ENCODE results near the gene MYBPC2.

DNA sequence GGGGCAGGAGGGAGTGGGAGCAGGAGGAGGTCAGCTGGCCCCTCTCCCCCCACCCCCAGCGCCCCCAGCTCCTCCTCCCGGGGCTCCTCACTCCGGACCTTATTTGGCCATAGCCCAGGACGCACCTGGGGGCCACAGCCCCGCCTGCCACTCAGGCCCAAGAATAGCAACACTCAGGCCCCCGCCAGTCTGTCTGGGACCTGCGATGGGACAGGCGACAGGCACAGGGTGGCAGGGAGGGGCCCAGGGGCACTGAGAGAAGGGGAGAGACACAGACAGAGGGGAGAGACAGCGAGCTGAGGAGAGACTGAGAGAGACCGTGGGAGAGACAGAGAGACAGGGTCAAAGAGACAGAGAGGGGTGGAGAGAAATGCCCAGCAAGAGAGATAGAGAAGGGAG, 68.1 kb downstream of the MYBPC2 start:
- TF ChIP-seq, protein P1, sequence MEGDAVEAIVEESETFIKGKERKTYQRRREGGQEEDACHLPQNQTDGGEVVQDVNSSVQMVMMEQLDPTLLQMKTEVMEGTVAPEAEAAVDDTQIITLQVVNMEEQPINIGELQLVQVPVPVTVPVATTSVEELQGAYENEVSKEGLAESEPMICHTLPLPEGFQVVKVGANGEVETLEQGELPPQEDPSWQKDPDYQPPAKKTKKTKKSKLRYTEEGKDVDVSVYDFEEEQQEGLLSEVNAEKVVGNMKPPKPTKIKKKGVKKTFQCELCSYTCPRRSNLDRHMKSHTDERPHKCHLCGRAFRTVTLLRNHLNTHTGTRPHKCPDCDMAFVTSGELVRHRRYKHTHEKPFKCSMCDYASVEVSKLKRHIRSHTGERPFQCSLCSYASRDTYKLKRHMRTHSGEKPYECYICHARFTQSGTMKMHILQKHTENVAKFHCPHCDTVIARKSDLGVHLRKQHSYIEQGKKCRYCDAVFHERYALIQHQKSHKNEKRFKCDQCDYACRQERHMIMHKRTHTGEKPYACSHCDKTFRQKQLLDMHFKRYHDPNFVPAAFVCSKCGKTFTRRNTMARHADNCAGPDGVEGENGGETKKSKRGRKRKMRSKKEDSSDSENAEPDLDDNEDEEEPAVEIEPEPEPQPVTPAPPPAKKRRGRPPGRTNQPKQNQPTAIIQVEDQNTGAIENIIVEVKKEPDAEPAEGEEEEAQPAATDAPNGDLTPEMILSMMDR (IDR thresholded peaks at IDR 0.05), result no peak
- TF ChIP-seq POLR2A (IDR thresholded peaks at IDR 0.05), result no peak

Measured in right lobe of liver (tissue), 4 donors.